Stimulated activated CD4-positive, alpha-beta T cell treated with anti-CD3 and anti-CD28 coated beads, Interleukin-12 subunit alpha, Interleukin-12 subunit beta, amount 100 ng/mL, for 48 hours (primary cell): ENCODE results near the gene PCDHA9.
"Not testable (repeated sequence)": the region's sequence is repeated elsewhere in the genome, so short reads cannot be mapped to it uniquely, and the experiment has no call there.

Experiments used
- DNase-seq, 3 donors: peaks; one replicate each; pipeline ENCODE4 v3.0.0-alpha.2; 2020; ENCODE audit warnings: low read depth in 2 of 3, low spot score in 1 of 3

Gene PCDHA9

GRCh38 chr5:140835622-140836510, 12.3 kb upstream of the PCDHA9 start:
- DNase-seq: no peak

- peak in 1 of 3 donors; percentile 3 for DNase-seq
Measured at GRCh38 chr5:140840978-140841962, 6.9 kb upstream of the PCDHA9 start, which contains the start of gene PCDHA8. Gene PCDHA8 (plus strand): TSS chr5:140841187. CDS start chr5:140841322, 135 bp downstream.

GRCh38 chr5:140842798-140843733, 5.1 kb upstream of the PCDHA9 start:
- DNase-seq: no peak

- not testable (repeated sequence) for DNase-seq
Measured at GRCh38 chr5:140849831-140850634, 1.9 kb downstream of the PCDHA9 start.

- DNase-seq: no peak
Measured at GRCh38 chr5:140855772-140856674, 7.8 kb downstream of the PCDHA9 start, which contains the start of gene PCDHA10. Gene PCDHA10 (plus strand): TSS chr5:140855897. CDS start chr5:140856049, 152 bp downstream.

GRCh38 chr5:140857177-140857986, 9.2 kb downstream of the PCDHA9 start:
- no peak for DNase-seq

GRCh38 chr5:140857987-140858240, 9.7 kb downstream of the PCDHA9 start:
- no peak for DNase-seq

GRCh38 chr5:140862441-140863295, 14.5 kb downstream of the PCDHA9 start:
- no peak for DNase-seq

- no peak for DNase-seq
Measured at GRCh38 chr5:140868721-140869554, 20.8 kb downstream of the PCDHA9 start, which contains the start of gene PCDHA11. Gene PCDHA11 (plus strand): TSS chr5:140868957. CDS start chr5:140869104, 147 bp downstream.

GRCh38 chr5:140869555-140869886, 21.3 kb downstream of the PCDHA9 start:
- DNase-seq: no peak

- no peak for DNase-seq
Measured at GRCh38 chr5:140870221-140871201, 22.3 kb downstream of the PCDHA9 start.

- no peak for DNase-seq
Measured at GRCh38 chr5:140875085-140876065, 27.2 kb downstream of the PCDHA9 start, which contains the start of gene PCDHA12. Gene PCDHA12 (plus strand): TSS chr5:140875308. CDS start chr5:140875473, 165 bp downstream.

- DNase-seq: not testable (repeated sequence)
Measured at GRCh38 chr5:140876541-140877261, 28.5 kb downstream of the PCDHA9 start.
